ENCODE measurements around the gene EXD2. TPM values are rescaled to one million over a fixed set of nuclear protein-coding genes. Genes with fewer than 3 reads are reported as not detected.
"Not testable (repeated sequence)": the region's sequence is repeated elsewhere in the genome, so short reads cannot be mapped to it uniquely, and the experiment has no call there.

The EXD2 gene
- total and polyA plus RNA-seq, 9 donors, result 11.3 to 23.1 (median 17.0) TPM

GRCh38 chr14:69161590-69161989, 29.7 kb upstream of the EXD2 start:
- Histone ChIP-seq H3K27ac (no peak overlapping the region), H3K4me3 (no peak overlapping the region), H3K9me3 (no peaks in the 10 kb centered on the region), H3K36me3 (no peaks in the 10 kb centered on the region), H3K27me3 (no peaks in the 10 kb centered on the region), H3K4me1 (ENCODE audit: insufficient read depth) (no peaks in the 10 kb centered on the region)
- 78 to 83% (median 83%) methylated on average over 1 of the region's 1 CpG for WGBS, 3 donors
- intact Hi-C loops (cut with DNase I), result no loop called here
- TF ChIP-seq EP300 (IDR thresholded peaks at IDR 0.05) (no peak), CTCF (IDR thresholded peaks at IDR 0.05) (no peak), POLR2A (IDR thresholded peaks at IDR 0.05) (no peak)
- no peak for DNase-seq

GRCh38 chr14:69165787-69166186, 25.5 kb upstream of the EXD2 start:
- H3K4me1 ChIP-seq (ENCODE audit: insufficient read depth); H3K27ac ChIP-seq; H3K27me3 ChIP-seq; intact Hi-C loops (cut with DNase I); H3K36me3 ChIP-seq; H3K9me3 ChIP-seq; DNase-seq; H3K4me3 ChIP-seq: not testable (repeated sequence)
- WGBS, 3 donors, result 81 to 84% (median 82%) methylated on average over 2 of the region's 2 CpGs

GRCh38 chr14:69170839-69171238, 20.5 kb upstream of the EXD2 start:
- Histone ChIP-seq H3K9me3 (no peaks in the 10 kb centered on the region), H3K36me3 (no peaks in the 10 kb centered on the region), H3K4me1 (ENCODE audit: insufficient read depth) (no peaks in the 10 kb centered on the region), H3K4me3 (no peak overlapping the region), H3K27ac (no peak overlapping the region), H3K27me3 (no peaks in the 10 kb centered on the region)
- intact Hi-C loops (cut with DNase I), result no loop called here
- 93 to 100% (median 97%) methylated on average over 1 of the region's 1 CpG for WGBS, 3 donors
- DNase-seq, result no peak
- TF ChIP-seq CTCF (IDR thresholded peaks at IDR 0.05) (no peak), POLR2A (IDR thresholded peaks at IDR 0.05) (no peak), EP300 (IDR thresholded peaks at IDR 0.05) (no peak)

- H3K27me3 ChIP-seq, result no peaks in the 10 kb centered on the region
Observed at GRCh38 chr14:69171569-69171968, 19.7 kb upstream of the EXD2 start.

GRCh38 chr14:69175130-69175529, 16.2 kb upstream of the EXD2 start:
- Histone ChIP-seq H3K4me1 (ENCODE audit: insufficient read depth) (no peaks in the 10 kb centered on the region), H3K36me3 (no peaks in the 10 kb centered on the region), H3K4me3 (no peak overlapping the region), H3K27ac (no peak overlapping the region), H3K27me3 (no peaks in the 10 kb centered on the region), H3K9me3 (no peaks in the 10 kb centered on the region)
- TF ChIP-seq CTCF (IDR thresholded peaks at IDR 0.05) (no peak), POLR2A (IDR thresholded peaks at IDR 0.05) (no peak), EP300 (IDR thresholded peaks at IDR 0.05) (no peak)
- intact Hi-C loops (cut with DNase I), result no loop called here
- DNase-seq, result no peak

More at GRCh38 chr14:69171569-69171968, 19.7 kb upstream of the EXD2 start:
- WGBS, 3 donors, result 90 to 94% (median 93%) methylated on average over 2 of the region's 2 CpGs
- Histone ChIP-seq H3K4me1 (ENCODE audit: insufficient read depth) (no peaks in the 10 kb centered on the region), H3K36me3 (no peaks in the 10 kb centered on the region), H3K4me3 (no peak overlapping the region), H3K27ac (no peak overlapping the region), H3K9me3 (no peaks in the 10 kb centered on the region)
- intact Hi-C loops (cut with DNase I), result no loop called here
- TF ChIP-seq CTCF (IDR thresholded peaks at IDR 0.05) (no peak), POLR2A (IDR thresholded peaks at IDR 0.05) (no peak), EP300 (IDR thresholded peaks at IDR 0.05) (no peak)
- DNase-seq, result no peak

Data from ovary (tissue), 9 donors.